NCI-H2029 treated with DMSO at 0.1 percent for 48 hours (cell line): ENCODE data around the gene VPS16.

Experiments
- DNase-seq: peaks from one replicate; lab custom pipeline; 2025; lab: John Stamatoyannopoulos, UW

Gene VPS16

GRCh38 chr20:2840138-2840966 lies at the start of gene VPS16, which contains the start of gene PCED1A:
TSS of gene VPS16 (plus strand) at chr20:2840745. CDS start at chr20:2840775, 30 bp downstream.
TSS of gene PCED1A (minus strand) at chr20:2840655. CDS start at chr20:2839912, 743 bp downstream.
- DNase-seq: peak; percentile 46

DNA sequence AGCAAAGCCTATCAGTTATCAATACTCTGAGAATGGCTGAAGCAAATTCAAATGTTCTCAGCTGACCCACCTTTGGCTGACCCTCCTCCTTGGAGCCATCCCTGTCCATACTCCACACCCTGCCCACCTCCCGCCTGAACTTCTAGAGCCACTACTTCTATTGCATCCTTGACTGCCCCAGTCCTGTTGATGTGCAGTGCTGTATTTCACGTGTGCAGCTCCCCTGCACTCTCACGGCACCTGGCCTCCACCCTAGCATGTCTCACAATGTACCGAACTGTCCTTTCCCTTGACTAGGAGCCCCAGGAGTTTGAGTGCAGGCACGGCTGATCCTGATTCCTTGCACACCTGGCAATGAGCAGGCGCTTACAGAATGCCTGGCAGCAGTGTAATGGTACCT lies 47.1 kb upstream of the VPS16 start:
- DNase-seq: no peak

GRCh38 chr20:2794202-2794748 lies 46.3 kb upstream of the VPS16 start:
- DNase-seq: no peak

DNA sequence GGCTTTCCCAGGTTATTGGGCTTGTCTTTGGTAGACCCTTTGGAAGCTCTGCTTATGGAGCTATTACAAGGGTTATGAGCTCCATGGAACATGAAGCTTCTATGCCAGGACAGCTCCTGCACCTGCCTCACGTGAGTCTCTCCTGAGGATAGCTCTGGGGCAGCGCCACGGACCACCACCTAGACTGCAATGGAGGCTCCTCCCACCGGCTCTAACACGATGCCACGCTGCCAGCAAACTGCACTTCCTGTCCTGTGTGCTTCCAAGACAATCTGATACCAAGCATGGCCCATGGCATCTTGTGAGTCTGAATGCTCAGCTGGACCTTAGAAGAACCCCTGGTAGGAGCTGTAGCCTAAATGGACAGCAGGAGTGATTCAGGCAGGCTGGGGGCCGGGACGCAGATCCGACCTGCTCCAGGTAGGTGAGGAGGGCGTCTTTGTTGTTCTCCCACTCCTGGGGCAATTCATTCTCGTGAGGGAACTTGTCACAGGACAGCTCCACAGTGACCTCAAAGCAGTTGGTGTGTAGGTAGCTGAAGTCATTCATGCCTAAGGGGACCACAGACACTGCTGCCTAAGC lies 45.6 kb upstream of the VPS16 start:
- no peak for DNase-seq

GRCh38 chr20:2795451-2795850 lies 45.1 kb upstream of the VPS16 start:
- DNase-seq: no peak

DNA sequence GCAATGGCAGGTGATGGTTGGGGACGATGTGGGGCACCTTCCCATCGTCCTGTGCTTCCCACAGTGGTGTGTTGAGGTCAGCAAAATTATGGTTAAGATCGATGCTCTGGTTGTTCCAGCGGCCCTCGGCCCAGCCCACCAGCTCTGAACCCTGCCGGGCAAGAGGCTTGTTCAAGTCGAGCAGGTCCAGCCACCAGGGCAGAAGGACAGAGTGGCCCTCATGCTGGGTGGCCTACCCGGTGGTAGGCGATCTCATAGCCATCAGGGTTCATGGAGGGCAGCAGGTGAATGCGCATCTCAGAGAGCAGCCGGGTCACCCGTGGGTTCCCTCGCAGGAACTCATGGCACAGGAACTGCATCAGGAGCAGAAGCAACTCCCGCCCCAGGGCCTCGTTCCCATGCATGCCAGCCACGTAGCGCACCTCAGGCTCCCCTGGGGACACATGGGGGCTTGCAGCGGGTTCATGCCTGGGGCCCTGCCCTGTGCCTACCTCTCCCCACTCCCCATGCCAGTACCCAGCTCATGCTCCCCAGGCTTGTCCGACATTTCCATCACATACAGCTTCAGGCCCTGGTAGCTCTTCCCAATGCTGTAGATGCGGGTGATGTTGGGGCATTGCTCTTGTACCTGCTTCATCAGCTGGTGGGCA lies 44.4 kb upstream of the VPS16 start:
- no peak for DNase-seq

- no peak for DNase-seq
Observed at GRCh38 chr20:2797136-2797983, 43.2 kb upstream of the VPS16 start.

DNA sequence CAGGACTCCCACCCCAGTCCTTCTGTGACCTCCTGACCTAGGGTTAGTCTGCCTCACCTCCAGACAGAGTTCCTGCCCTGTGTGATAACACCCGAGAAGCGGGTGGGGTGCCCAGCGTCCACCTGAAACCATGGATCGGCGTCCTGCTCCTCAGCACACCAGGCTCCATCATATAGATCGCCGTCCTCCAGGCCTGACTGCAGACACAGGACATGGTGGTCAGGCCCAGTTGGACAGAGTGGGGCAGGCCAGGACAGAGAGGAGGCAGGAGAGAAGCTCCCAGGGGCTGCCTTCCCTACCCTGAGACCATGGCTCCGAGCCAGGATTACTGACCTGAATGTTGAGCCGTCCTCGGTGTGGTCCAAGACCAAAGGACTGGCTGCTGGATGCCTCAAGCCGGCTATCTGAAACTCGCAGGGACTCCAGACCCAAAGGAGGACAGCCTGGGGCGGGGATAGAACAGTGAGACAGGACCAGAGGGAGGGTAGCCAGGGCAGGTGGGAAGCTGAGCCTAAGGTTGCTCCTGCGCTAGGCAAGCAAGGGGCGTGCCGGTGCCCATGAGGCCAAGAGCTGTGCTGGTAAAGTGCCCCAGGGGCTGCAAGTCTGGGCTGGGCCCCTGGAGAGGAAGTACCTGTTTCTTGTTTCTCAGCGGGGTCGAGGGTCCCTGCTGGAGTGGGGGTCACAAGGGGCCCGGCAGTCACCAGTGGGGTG lies 42.3 kb upstream of the VPS16 start:
- no peak for DNase-seq

DNA sequence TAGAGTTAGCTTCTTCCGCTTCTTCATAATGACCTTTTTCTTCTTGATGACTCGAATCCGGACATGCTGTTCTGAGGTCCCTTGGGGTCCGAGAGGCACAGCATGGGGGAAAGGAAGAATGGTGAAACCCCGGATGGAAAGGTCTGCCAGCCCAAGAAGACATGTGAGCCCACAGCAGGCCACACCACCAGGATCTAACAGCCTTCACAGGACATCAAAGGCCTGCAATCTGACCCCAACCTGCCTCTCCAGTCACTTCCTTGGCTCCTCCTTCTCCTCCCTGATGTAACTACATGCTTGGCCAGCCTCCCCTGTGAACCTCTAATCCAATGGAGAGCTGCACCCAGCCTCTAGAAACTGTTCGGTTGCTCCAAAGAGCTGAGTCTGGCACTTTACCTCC lies 41.7 kb upstream of the VPS16 start:
- DNase-seq: no peak

DNA sequence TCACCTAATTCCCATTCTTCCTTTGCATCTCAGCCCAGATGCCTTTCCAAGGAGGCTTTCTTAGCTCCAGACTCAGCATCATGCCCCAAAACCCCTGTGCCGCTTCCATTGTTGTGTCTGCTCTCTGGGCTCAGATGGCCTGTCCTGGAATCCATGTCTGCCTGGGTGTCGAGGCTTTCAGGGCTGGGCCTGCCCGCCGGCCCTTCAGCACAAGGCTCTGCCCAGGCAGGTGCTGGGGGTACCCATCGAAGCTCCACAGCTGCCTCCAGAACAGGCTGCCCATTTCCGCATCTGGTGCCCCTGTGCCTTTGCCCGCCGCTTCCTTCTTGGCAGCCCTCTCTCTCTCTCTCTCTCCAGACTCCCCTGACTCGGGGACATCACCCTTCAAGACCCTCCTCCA lies 41.3 kb upstream of the VPS16 start:
- DNase-seq: no peak

DNA sequence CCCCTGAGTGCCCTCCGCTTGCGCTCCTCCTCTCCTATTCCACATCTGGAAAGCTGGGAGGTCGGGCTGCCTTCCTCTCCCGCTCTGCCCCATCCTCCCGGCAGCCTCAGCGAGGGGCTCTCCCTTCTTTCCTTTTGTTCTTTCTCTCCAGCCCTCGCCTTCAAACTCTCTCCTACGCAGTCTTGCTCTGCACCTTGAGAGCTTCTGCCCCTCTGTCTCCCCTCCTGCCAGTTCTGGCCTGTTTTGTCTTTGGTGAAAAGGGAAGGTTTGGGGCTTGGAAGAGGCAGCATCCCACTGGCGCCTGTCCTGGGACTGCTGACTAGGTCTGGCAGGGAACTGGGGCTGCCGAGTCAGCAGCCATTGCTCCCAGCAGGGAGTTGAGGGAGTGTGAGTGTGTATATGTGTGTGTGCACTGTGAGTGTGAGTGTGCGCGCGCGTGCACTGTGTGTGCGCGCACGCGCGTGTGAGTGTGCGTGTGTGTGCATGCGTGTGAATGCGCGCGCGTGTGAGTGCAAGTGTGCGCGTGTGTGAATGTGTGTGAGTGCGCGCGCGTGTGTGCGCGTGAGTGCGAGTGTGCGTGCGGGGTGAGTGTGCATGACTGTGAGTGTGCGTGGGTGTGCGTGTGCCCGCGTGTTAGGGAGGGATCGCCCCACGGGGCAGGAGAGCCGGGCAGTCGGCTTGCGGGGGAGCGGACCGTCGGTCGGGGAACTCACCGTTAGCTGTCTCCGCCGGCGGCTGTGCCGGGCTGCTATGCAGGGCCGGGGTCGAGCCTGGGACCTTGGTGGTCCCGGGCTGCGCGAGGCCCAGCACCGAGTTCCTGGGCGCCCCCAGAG lies 40.6 kb upstream of the VPS16 start:
- no peak for DNase-seq

- DNase-seq: no peak
Observed at GRCh38 chr20:2800521-2801285, 39.8 kb upstream of the VPS16 start, which contains the start of gene CPXM1. TSS of gene CPXM1 (minus strand) at chr20:2800627. CDS start at chr20:2800572, 55 bp downstream.

DNA sequence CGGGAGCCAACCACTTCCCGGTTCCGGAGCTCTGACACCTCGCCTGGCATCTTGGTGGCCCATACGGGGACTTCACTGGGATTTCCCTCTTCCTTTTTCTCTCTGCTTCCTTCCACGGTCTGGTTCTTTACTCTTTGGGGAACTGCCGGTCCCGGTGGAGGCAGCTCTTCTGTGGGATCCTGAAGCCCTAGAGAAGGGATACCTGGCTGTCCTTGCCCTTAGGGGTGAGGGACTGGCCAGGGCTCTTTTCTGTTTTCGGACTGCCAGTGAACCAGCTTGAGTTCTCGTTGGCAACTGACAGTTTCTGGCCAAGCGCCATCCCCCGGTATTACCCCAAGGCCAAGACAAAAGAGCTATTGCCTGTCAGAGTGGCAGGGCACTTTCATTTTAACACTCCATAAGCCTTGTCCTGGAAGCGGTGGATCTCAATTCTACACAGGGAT lies 39.2 kb upstream of the VPS16 start:
- DNase-seq: peak; percentile 4

DNA sequence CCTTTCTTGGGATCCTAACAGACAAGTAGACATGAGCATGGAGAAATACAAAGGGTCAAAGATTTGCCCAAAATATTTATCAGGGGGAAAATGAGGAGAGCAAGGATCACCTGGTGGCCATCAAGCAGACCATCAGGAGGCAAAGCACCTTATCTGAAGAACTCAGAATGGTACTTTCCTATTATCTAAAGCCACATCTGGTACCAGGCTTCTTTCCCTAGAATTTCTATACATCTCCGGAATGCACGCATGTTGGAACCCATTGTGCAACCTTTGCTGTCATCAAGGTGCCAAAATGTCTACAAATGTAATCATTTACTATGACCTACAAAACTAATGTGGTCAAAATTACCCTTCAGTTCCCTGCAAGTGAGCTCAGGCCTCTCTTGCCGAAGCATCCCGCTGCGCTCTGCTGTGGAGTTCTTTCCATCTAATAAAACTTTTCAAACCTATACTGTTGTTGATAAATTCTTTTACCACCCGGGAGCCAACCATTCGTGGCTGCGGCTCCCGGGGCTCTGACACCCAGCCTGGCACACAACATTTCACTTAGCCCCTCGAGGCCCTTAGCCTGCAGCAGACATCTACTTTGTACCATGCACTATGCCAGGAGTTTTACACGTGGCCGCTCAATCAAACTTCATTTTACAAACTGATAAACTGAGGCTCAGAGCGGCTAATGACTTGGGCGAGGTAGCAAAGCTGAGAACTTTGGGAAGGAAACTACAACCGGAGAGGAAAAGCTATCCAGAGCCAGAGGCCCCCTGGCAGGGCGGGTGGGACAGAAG lies 36.3 kb upstream of the VPS16 start:
- DNase-seq: no peak

GRCh38 chr20:2804852-2805688 lies 35.5 kb upstream of the VPS16 start:
- DNase-seq: no peak

GRCh38 chr20:2805689-2806350 lies 34.7 kb upstream of the VPS16 start:
- DNase-seq: no peak

DNA sequence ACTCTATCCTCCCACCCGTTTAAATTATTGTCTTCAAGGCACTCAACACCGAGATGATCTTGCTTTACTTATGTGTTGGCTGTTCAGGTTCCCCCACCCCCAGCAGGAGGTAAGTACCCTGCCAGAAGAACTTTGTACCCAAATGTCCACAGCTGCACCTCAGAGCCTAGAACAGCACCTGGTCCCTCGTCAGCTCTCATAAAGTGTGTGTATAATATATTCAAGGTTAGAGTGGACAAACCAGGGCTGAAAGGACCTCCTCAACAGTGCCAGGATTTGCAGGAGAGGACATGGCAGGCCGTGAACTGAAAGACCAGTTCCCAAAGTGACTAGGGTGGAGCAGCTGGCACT lies 34.2 kb upstream of the VPS16 start:
- no peak for DNase-seq
